ENCODE results near the gene RAD51B.
"Not testable (repeated sequence)": the region's sequence is repeated elsewhere in the genome, so short reads cannot be mapped to it uniquely, and the experiment has no call there.

RAD51B gene

GRCh38 chr14:68028075-68028474 lies 208.5 kb downstream of the RAD51B start:
- H3K27me3 Mint-ChIP-seq = no peaks in the 10 kb centered on the region
- H3K36me3 Mint-ChIP-seq = peaks cover 25% of the 10 kb centered on the region
- H3K4me3 Mint-ChIP-seq = no peak overlapping the region
- no peak overlapping the region for H3K27ac Mint-ChIP-seq
- no peaks in the 10 kb centered on the region for H3K4me1 Mint-ChIP-seq
- peaks cover 23% of the 10 kb centered on the region for H3K9me3 Mint-ChIP-seq

- not testable (repeated sequence) for H3K4me3 Mint-ChIP-seq, H3K27me3 Mint-ChIP-seq, H3K27ac Mint-ChIP-seq, H3K4me1 Mint-ChIP-seq
- peaks cover 17% of the 10 kb centered on the region for H3K36me3 Mint-ChIP-seq
- H3K9me3 Mint-ChIP-seq = peaks cover 20% of the 10 kb centered on the region
Measured at GRCh38 chr14:68031011-68031410, 211.4 kb downstream of the RAD51B start.

- Mint-ChIP-seq H3K4me3 (no peak overlapping the region), H3K27me3 (no peaks in the 10 kb centered on the region), H3K4me1 (no peaks in the 10 kb centered on the region), H3K9me3 (peaks cover 19% of the 10 kb centered on the region), H3K36me3 (peaks cover 15% of the 10 kb centered on the region), H3K27ac (no peak overlapping the region)
Measured at GRCh38 chr14:68032154-68032553, 212.6 kb downstream of the RAD51B start.

- Mint-ChIP-seq H3K27ac (no peak overlapping the region), H3K36me3 (peaks cover 18% of the 10 kb centered on the region), H3K27me3 (no peaks in the 10 kb centered on the region), H3K4me1 (no peaks in the 10 kb centered on the region), H3K4me3 (no peak overlapping the region), H3K9me3 (peaks cover 19% of the 10 kb centered on the region)
Measured at GRCh38 chr14:68033336-68033932, 213.9 kb downstream of the RAD51B start.

GRCh38 chr14:68034896-68035295 lies 215.3 kb downstream of the RAD51B start:
- peaks cover 16% of the 10 kb centered on the region for H3K36me3 Mint-ChIP-seq
- no peak overlapping the region for H3K4me3 Mint-ChIP-seq
- H3K9me3 Mint-ChIP-seq = peaks cover 15% of the 10 kb centered on the region
- H3K4me1 Mint-ChIP-seq = peaks cover 4% of the 10 kb centered on the region
- H3K27ac Mint-ChIP-seq = peak overlapping the region; percentile 41
- H3K27me3 Mint-ChIP-seq = no peaks in the 10 kb centered on the region

- H3K27me3 Mint-ChIP-seq = no peaks in the 10 kb centered on the region
Measured at GRCh38 chr14:68036202-68036601, 216.6 kb downstream of the RAD51B start.

GRCh38 chr14:68039593-68039992 lies 220.0 kb downstream of the RAD51B start:
- Mint-ChIP-seq H3K4me1 (peaks cover 5% of the 10 kb centered on the region), H3K27me3 (no peaks in the 10 kb centered on the region), H3K27ac (no peak overlapping the region), H3K9me3 (no peaks in the 10 kb centered on the region), H3K4me3 (no peak overlapping the region), H3K36me3 (peaks cover 9% of the 10 kb centered on the region)

More at GRCh38 chr14:68036202-68036601, 216.6 kb downstream of the RAD51B start:
- H3K27ac Mint-ChIP-seq = no peak overlapping the region
- H3K9me3 Mint-ChIP-seq = peaks cover 5% of the 10 kb centered on the region
- no peak overlapping the region for H3K4me3 Mint-ChIP-seq
- H3K4me1 Mint-ChIP-seq = peaks cover 5% of the 10 kb centered on the region
- peaks cover 12% of the 10 kb centered on the region for H3K36me3 Mint-ChIP-seq

- Mint-ChIP-seq H3K4me3 (no peak overlapping the region), H3K9me3 (no peaks in the 10 kb centered on the region), H3K27ac (no peak overlapping the region), H3K27me3 (no peaks in the 10 kb centered on the region), H3K36me3 (peaks cover 9% of the 10 kb centered on the region), H3K4me1 (peaks cover 5% of the 10 kb centered on the region)
Measured at GRCh38 chr14:68040633-68041369, 221.2 kb downstream of the RAD51B start.

GRCh38 chr14:68041876-68042354 lies 222.3 kb downstream of the RAD51B start:
- Mint-ChIP-seq H3K4me1 (peaks cover 5% of the 10 kb centered on the region), H3K27ac (no peak overlapping the region), H3K27me3 (no peaks in the 10 kb centered on the region), H3K4me3 (no peak overlapping the region), H3K36me3 (peaks cover 7% of the 10 kb centered on the region), H3K9me3 (no peaks in the 10 kb centered on the region)

- peaks cover 5% of the 10 kb centered on the region for H3K4me1 Mint-ChIP-seq
- peaks cover 5% of the 10 kb centered on the region for H3K36me3 Mint-ChIP-seq
- no peak overlapping the region for H3K27ac Mint-ChIP-seq
- H3K4me3 Mint-ChIP-seq = no peak overlapping the region
- H3K27me3 Mint-ChIP-seq = no peaks in the 10 kb centered on the region
- H3K9me3 Mint-ChIP-seq = no peaks in the 10 kb centered on the region
Measured at GRCh38 chr14:68042586-68043210, 223.1 kb downstream of the RAD51B start.

GRCh38 chr14:68043752-68044151 lies 224.2 kb downstream of the RAD51B start:
- no peaks in the 10 kb centered on the region for H3K9me3 Mint-ChIP-seq
- peaks cover 10% of the 10 kb centered on the region for H3K36me3 Mint-ChIP-seq
- no peak overlapping the region for H3K4me3 Mint-ChIP-seq
- H3K27ac Mint-ChIP-seq = no peak overlapping the region
- H3K27me3 Mint-ChIP-seq = no peaks in the 10 kb centered on the region
- H3K4me1 Mint-ChIP-seq = peaks cover 5% of the 10 kb centered on the region

GRCh38 chr14:68047906-68048305 lies 228.3 kb downstream of the RAD51B start:
- Mint-ChIP-seq H3K9me3 (no peaks in the 10 kb centered on the region), H3K27ac (no peak overlapping the region), H3K27me3 (no peaks in the 10 kb centered on the region), H3K4me1 (no peaks in the 10 kb centered on the region), H3K36me3 (peaks cover 11% of the 10 kb centered on the region), H3K4me3 (no peak overlapping the region)

- peaks cover 11% of the 10 kb centered on the region for H3K36me3 Mint-ChIP-seq
- not testable (repeated sequence) for H3K9me3 Mint-ChIP-seq, H3K4me3 Mint-ChIP-seq, H3K27ac Mint-ChIP-seq, H3K27me3 Mint-ChIP-seq, H3K4me1 Mint-ChIP-seq
Measured at GRCh38 chr14:68048815-68049214, 229.2 kb downstream of the RAD51B start.

- Mint-ChIP-seq H3K9me3 (no peaks in the 10 kb centered on the region), H3K4me1 (no peaks in the 10 kb centered on the region), H3K4me3 (no peak overlapping the region), H3K36me3 (peaks cover 11% of the 10 kb centered on the region), H3K27me3 (no peaks in the 10 kb centered on the region), H3K27ac (no peak overlapping the region)
Measured at GRCh38 chr14:68050177-68050576, 230.6 kb downstream of the RAD51B start.

- Mint-ChIP-seq H3K9me3 (no peaks in the 10 kb centered on the region), H3K4me3 (no peak overlapping the region), H3K4me1 (no peaks in the 10 kb centered on the region), H3K27ac (no peak overlapping the region), H3K27me3 (no peaks in the 10 kb centered on the region), H3K36me3 (peaks cover 11% of the 10 kb centered on the region)
Measured at GRCh38 chr14:68051146-68051545, 231.6 kb downstream of the RAD51B start.

GRCh38 chr14:68060198-68060597 lies 240.6 kb downstream of the RAD51B start:
- Mint-ChIP-seq H3K27me3 (no peaks in the 10 kb centered on the region), H3K9me3 (peaks cover 19% of the 10 kb centered on the region), H3K4me1 (no peaks in the 10 kb centered on the region)

More at GRCh38 chr14:68060198-68060597, 240.6 kb downstream of the RAD51B start:
- Mint-ChIP-seq H3K4me3 (no peak overlapping the region), H3K27ac (no peak overlapping the region), H3K36me3 (peaks cover 18% of the 10 kb centered on the region)
